HG02885 (cell line): ENCODE measurements around the gene CR1.
"Not testable (repeated sequence)": the region's sequence is repeated elsewhere in the genome, so short reads cannot be mapped to it uniquely, and the experiment has no call there.

ENCODE experiments used
- ATAC-seq: cut with Tn5 transposase; IDR thresholded peaks from one replicate; pipeline ENCODE4 v1.9.1; 2021; ENCODE audit warnings: mild to moderate bottlenecking; ENCODE audit not compliant: unreplicated experiment, poor library complexity

The CR1 gene

GRCh38 chr1:207502726-207503125 is 6.8 kb downstream of the CR1 start:
- ATAC-seq: no peak

DNA sequence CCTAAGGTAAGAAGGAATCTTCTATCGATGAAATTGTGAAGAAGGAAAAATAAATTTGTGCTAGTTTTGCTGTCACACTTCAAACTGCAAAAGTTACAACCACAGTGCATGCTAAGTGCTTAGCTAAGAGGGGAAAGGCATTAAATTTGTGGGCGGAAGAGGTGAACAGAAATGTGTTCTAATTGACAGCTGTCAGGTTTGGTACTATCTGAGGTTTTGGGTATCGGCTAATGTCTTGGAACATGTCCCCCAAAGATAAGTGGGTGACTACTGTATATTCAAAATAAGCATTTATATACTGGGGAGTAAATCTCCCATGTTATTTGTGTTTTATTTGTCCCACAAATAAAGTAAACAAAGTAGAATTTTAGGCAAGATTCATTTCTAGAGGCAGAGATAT is 8.0 kb downstream of the CR1 start:
- ATAC-seq: no peak

GRCh38 chr1:207504438-207504837 is 8.5 kb downstream of the CR1 start:
- no peak for ATAC-seq

GRCh38 chr1:207510444-207510843 is 14.5 kb downstream of the CR1 start:
- no peak for ATAC-seq

DNA sequence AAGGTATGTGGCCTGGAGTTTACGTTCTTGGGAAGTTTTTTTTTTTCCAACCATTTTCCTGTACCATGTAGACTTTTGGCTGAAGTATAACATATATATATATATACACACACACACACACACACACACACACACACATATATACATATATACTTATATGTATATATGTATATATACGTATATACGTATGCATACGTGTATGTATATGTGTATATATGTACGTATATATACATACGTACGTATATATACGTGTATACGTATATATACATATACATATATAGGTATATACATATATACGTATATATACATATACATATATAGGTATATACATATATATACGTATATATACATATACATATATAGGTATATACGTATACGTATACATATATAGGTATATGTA is 18.9 kb downstream of the CR1 start:
- ATAC-seq: no peak

GRCh38 chr1:207516729-207517128 is 20.8 kb downstream of the CR1 start:
- ATAC-seq: no peak

- no peak for ATAC-seq
Observed at GRCh38 chr1:207518608-207519236, 22.8 kb downstream of the CR1 start.

- no peak for ATAC-seq
Observed at GRCh38 chr1:207519505-207520399, 23.8 kb downstream of the CR1 start.

GRCh38 chr1:207520400-207521345 is 24.7 kb downstream of the CR1 start:
- not testable (repeated sequence) for ATAC-seq

GRCh38 chr1:207525239-207525638 is 29.3 kb downstream of the CR1 start:
- not testable (repeated sequence) for ATAC-seq

DNA sequence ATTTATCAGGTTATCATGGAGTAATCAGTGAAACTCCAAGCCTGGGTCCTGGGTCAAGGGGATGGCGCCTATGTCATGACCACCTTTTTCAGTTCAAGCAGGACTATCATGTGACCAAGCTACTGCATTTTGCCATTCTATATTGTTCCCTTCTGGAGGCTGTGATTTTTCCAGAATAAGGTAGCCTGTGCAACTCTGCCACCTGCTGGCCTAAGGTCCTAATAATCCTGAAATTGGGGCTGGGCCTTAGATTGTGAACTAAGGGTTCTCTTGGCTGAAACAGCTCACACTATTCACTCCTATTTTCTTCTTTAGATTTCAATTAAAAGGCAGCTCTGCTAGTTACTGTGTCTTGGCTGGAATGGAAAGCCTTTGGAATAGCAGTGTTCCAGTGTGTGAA is 32.4 kb downstream of the CR1 start:
- not testable (repeated sequence) for ATAC-seq

GRCh38 chr1:207536263-207536662 is 40.3 kb downstream of the CR1 start:
- ATAC-seq: not testable (repeated sequence)

GRCh38 chr1:207546677-207547357 is 50.9 kb downstream of the CR1 start:
- not testable (repeated sequence) for ATAC-seq

- ATAC-seq: not testable (repeated sequence)
Observed at GRCh38 chr1:207554823-207555222, 58.9 kb downstream of the CR1 start.

DNA sequence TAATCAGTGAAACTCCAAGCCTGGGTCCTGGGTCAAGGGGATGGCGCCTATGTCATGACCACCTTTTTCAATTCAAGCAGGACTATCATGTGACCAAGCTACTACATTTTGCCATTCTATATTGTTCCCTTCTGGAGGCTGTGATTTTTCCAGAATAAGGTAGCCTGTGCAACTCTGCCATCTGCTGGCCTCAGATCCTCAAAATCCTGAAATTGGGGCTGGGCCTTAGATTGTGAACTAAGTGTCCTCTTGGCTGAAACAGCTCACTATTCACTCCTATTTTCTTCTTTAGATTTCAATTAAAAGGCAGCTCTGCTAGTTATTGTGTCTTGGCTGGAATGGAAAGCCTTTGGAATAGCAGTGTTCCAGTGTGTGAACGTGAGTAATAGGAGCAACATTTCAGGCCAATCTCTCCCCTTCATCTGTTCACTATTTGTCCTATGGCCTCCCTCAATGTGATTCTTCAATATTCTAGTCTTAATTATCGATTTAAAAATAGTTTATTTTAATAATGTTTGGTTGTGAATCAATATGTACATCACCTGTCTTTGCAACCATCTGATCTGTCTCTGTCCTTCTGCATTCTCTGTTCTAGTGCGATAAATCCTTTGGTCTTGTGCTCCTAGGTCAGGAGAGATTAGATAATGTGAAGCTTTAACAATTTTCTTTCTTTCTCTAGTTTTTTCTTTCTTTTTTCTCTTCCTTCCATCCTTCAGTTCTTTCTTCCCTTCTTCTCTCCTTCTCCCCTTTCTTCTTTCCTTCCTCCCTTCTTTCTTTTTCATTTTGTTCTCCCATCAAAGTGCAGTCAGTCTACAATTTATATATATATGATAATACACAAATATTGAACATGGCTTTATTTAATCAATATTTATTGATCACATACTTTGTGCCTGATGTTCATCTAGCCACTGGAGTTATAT is 69.8 kb downstream of the CR1 start:
- ATAC-seq: no peak

DNA sequence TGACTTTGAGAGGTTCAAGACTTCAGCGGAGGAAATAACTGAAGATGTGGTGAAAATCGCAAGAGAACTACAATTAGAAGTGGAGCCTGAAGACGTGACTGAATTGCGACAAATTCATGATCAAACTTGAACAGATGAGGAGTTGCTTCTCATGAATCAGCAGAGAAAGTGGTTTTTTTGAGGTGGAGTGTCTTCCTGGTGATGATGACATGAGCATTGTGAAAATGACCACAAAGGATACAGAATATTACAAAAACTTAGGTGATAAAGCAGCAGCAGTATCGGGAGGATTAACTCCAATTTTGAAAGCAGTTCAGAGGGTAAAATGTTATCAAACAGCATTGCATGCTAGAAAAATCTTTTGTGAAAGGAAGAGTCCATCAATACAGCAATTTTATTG is 76.0 kb downstream of the CR1 start:
- ATAC-seq: not testable (repeated sequence)

- ATAC-seq: not testable (repeated sequence)
Observed at GRCh38 chr1:207573074-207573473, 77.1 kb downstream of the CR1 start.

DNA sequence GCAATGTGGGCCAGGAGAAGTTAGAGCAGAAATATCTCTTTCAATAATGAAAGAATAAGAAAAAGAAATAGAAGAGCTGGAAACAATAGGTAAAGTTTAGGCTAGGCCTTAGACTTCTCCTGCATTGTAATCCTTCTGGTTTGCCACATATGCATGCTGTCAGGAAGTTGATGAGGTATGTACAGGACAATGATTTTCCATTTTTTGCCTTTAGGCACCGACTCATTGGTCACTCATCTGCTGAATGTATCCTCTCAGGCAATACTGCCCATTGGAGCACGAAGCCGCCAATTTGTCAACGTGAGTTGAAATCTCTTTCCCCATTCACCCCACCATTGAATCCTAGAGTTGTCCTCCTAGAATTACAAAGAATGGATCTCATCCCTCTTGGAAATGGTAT is 79.4 kb downstream of the CR1 start:
- ATAC-seq: not testable (repeated sequence)
